Measurements from ENCODE around the gene MLANA. TPM values are rescaled to one million over a fixed set of nuclear protein-coding genes. Genes with fewer than 3 reads are reported as not detected.

Gene MLANA
- total RNA-seq, 1 experiment from 2014 or later = not detected

DNA sequence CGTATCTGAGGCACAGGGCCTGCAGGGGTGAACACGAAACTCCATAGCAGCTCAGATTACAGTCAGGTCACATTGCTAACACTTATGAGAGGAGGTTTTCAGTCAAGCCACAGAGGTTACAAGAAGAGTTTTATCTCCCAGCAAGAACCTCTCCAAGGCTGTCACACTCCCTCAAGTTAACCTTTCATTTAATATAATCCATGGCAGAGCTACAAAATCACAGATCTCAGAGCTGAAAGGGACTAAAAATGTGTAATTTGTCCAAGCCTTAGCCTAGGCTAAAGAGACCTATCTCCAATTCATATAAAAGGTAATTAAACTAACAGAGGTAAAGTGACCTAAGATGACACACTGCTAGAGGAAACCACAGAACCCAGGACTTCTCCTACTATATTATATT is 57.2 kb downstream of the MLANA start (continued):
- TF ChIP-seq, protein P1, sequence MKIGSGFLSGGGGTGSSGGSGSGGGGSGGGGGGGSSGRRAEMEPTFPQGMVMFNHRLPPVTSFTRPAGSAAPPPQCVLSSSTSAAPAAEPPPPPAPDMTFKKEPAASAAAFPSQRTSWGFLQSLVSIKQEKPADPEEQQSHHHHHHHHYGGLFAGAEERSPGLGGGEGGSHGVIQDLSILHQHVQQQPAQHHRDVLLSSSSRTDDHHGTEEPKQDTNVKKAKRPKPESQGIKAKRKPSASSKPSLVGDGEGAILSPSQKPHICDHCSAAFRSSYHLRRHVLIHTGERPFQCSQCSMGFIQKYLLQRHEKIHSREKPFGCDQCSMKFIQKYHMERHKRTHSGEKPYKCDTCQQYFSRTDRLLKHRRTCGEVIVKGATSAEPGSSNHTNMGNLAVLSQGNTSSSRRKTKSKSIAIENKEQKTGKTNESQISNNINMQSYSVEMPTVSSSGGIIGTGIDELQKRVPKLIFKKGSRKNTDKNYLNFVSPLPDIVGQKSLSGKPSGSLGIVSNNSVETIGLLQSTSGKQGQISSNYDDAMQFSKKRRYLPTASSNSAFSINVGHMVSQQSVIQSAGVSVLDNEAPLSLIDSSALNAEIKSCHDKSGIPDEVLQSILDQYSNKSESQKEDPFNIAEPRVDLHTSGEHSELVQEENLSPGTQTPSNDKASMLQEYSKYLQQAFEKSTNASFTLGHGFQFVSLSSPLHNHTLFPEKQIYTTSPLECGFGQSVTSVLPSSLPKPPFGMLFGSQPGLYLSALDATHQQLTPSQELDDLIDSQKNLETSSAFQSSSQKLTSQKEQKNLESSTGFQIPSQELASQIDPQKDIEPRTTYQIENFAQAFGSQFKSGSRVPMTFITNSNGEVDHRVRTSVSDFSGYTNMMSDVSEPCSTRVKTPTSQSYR (CRISPR knock-in tag; IDR thresholded peaks at IDR 0.05) = no peak
- TF ChIP-seq SOX15 (CRISPR knock-in tag; IDR thresholded peaks at IDR 0.05) = no peak

DNA sequence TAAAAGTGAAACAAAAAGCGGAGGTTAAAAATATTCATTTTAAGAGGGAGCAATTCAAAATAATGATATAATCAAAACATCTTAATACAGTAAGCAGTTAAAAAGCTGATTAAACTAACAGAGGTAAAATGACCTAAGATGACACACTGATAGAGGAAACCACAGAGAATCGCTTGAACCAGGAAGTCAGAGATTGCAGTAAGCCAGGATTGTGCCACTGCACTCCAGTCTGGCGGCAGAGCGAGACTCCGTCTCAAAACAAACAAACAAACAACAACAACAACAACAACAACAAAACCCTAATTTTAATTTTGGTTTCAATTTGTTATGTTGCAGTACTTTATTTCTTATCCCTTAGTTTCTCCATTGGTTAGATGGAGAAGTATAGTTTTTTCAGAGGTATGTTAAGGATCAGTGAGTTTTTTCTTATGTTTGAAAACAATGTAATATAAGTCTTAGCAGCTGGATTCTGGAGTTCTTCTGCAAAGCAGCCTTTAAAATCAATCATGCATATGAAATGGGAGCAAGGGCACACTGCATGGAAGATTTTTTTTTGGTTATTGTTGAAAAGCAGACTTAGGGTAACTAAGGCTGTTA is 58.5 kb downstream of the MLANA start:
- Mint-ChIP-seq H3K9me3 (no peaks in the 10 kb centered on the region), H3K36me3 (no peaks in the 10 kb centered on the region), H3K27me3 (ENCODE audit: low read depth) (no peaks in the 10 kb centered on the region), H3K27ac (no peak overlapping the region), H3K4me3 (no peak overlapping the region), H3K4me1 (peaks cover 20% of the 10 kb centered on the region)
- TF ChIP-seq, protein P2, sequence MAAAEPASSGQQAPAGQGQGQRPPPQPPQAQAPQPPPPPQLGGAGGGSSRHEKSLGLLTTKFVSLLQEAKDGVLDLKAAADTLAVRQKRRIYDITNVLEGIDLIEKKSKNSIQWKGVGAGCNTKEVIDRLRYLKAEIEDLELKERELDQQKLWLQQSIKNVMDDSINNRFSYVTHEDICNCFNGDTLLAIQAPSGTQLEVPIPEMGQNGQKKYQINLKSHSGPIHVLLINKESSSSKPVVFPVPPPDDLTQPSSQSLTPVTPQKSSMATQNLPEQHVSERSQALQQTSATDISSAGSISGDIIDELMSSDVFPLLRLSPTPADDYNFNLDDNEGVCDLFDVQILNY (CRISPR knock-in tag; IDR thresholded peaks at IDR 0.05) = no peak
- TF ChIP-seq PRRX2 (CRISPR knock-in tag; IDR thresholded peaks at IDR 0.05) (no peak), ATF1 (CRISPR knock-in tag; IDR thresholded peaks at IDR 0.05) (no peak), ZNF219 (CRISPR knock-in tag; IDR thresholded peaks at IDR 0.05; ENCODE audit: borderline replicate concordance) (no peak), ZNF138 (CRISPR knock-in tag; conservative IDR thresholded peaks at IDR 0.05) (no peak), NR2C2 (CRISPR knock-in tag; IDR thresholded peaks at IDR 0.05) (no peak), GABPB1 (CRISPR knock-in tag; IDR thresholded peaks at IDR 0.05) (no peak), ZNF671 (CRISPR knock-in tag; IDR thresholded peaks at IDR 0.05) (no peak), CBFB (CRISPR knock-in tag; IDR thresholded peaks at IDR 0.05; ENCODE audit: low read depth) (no peak)
- TF ChIP-seq, protein P3, sequence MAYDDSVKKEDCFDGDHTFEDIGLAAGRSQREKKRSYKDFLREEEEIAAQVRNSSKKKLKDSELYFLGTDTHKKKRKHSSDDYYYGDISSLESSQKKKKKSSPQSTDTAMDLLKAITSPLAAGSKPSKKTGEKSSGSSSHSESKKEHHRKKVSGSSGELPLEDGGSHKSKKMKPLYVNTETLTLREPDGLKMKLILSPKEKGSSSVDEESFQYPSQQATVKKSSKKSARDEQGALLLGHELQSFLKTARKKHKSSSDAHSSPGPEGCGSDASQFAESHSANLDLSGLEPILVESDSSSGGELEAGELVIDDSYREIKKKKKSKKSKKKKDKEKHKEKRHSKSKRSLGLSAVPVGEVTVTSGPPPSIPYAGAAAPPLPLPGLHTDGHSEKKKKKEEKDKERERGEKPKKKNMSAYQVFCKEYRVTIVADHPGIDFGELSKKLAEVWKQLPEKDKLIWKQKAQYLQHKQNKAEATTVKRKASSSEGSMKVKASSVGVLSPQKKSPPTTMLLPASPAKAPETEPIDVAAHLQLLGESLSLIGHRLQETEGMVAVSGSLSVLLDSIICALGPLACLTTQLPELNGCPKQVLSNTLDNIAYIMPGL (CRISPR knock-in tag; IDR thresholded peaks at IDR 0.05) = no peak
- TF ChIP-seq, protein P4, sequence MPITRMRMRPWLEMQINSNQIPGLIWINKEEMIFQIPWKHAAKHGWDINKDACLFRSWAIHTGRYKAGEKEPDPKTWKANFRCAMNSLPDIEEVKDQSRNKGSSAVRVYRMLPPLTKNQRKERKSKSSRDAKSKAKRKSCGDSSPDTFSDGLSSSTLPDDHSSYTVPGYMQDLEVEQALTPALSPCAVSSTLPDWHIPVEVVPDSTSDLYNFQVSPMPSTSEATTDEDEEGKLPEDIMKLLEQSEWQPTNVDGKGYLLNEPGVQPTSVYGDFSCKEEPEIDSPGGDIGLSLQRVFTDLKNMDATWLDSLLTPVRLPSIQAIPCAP (CRISPR knock-in tag; IDR thresholded peaks at IDR 0.05) = no peak
- TF ChIP-seq, protein P5, sequence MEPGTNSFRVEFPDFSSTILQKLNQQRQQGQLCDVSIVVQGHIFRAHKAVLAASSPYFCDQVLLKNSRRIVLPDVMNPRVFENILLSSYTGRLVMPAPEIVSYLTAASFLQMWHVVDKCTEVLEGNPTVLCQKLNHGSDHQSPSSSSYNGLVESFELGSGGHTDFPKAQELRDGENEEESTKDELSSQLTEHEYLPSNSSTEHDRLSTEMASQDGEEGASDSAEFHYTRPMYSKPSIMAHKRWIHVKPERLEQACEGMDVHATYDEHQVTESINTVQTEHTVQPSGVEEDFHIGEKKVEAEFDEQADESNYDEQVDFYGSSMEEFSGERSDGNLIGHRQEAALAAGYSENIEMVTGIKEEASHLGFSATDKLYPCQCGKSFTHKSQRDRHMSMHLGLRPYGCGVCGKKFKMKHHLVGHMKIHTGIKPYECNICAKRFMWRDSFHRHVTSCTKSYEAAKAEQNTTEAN (CRISPR knock-in tag; IDR thresholded peaks at IDR 0.05) = no peak
- TF ChIP-seq, protein P6, sequence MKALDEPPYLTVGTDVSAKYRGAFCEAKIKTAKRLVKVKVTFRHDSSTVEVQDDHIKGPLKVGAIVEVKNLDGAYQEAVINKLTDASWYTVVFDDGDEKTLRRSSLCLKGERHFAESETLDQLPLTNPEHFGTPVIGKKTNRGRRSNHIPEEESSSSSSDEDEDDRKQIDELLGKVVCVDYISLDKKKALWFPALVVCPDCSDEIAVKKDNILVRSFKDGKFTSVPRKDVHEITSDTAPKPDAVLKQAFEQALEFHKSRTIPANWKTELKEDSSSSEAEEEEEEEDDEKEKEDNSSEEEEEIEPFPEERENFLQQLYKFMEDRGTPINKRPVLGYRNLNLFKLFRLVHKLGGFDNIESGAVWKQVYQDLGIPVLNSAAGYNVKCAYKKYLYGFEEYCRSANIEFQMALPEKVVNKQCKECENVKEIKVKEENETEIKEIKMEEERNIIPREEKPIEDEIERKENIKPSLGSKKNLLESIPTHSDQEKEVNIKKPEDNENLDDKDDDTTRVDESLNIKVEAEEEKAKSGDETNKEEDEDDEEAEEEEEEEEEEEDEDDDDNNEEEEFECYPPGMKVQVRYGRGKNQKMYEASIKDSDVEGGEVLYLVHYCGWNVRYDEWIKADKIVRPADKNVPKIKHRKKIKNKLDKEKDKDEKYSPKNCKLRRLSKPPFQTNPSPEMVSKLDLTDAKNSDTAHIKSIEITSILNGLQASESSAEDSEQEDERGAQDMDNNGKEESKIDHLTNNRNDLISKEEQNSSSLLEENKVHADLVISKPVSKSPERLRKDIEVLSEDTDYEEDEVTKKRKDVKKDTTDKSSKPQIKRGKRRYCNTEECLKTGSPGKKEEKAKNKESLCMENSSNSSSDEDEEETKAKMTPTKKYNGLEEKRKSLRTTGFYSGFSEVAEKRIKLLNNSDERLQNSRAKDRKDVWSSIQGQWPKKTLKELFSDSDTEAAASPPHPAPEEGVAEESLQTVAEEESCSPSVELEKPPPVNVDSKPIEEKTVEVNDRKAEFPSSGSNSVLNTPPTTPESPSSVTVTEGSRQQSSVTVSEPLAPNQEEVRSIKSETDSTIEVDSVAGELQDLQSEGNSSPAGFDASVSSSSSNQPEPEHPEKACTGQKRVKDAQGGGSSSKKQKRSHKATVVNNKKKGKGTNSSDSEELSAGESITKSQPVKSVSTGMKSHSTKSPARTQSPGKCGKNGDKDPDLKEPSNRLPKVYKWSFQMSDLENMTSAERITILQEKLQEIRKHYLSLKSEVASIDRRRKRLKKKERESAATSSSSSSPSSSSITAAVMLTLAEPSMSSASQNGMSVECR (CRISPR knock-in tag; IDR thresholded peaks at IDR 0.05; ENCODE audit: borderline replicate concordance) = no peak
- POLR2A ChIA-PET = no interaction called here
- no peak for ATAC-seq
- CTCF ChIA-PET = no interaction called here
- DNase-seq (ENCODE audit: low spot score) = no peak
